Thyroid gland (tissue), 4 donors: ENCODE data around the gene CA7.

ENCODE experiments used
- CTCF ChIP-seq, 6 experiments: fragments of 200-600 bp in 3 of 6; fragments of 450-650 bp in 3 of 6; sonication (generic) in 3 of 6; IDR thresholded peaks; one replicate each; pipeline ENCODE4 v1.5.1; 2016 to 2019; ENCODE audit warnings: antibody characterized with exemption in 6 of 6, mild to moderate bottlenecking in 2 of 6, inconsistent platforms in 1 of 6, moderate library complexity in 1 of 6
- POLR2A ChIP-seq, 2 donors: fragments of 450-650 bp; IDR thresholded peaks; one replicate each; pipeline ENCODE4 v1.6.1; 2017; ENCODE audit warnings: antibody characterized with exemption in 2 of 2, mild to moderate bottlenecking in 2 of 2, moderate library complexity in 1 of 2

- TF ChIP-seq CTCF (IDR thresholded peaks at IDR 0.05) (no peak), POLR2A (IDR thresholded peaks at IDR 0.05) (no peak)
Measured at GRCh38 chr16:66899310-66899944, 55.2 kb downstream of the CA7 start.
